GM19351 (cell line): ENCODE results near the gene CHMP3.
"Not testable (repeated sequence)": the region's sequence is repeated elsewhere in the genome, so short reads cannot be mapped to it uniquely, and the experiment has no call there.

Source experiments
- ATAC-seq: cut with Tn5 transposase; IDR thresholded peaks from one replicate; pipeline ENCODE4 v1.9.1; 2021; ENCODE audit warnings: mild to moderate bottlenecking, moderate library complexity; ENCODE audit not compliant: unreplicated experiment

Gene CHMP3

GRCh38 chr2:86512892-86513291 lies 50.4 kb downstream of the CHMP3 start:
- ATAC-seq: no peak

DNA sequence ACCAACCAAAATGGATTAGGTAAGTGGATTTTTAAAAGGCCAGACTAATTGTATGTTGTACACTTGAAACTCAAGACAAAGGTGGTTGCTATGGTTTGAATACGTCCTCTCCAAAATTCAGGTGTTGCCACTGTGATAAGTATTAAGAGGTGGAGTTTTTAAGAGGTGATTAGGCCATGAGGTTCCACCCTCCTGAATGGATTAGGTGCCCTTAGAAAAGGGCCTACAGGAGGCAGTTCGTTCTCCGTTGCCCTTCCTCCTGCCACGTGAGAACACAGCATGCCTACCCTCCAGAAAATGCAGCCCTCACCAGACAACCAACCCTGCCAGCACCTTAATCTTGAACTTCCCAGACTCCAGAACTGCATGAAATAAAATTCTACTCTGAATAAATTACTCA lies 51.2 kb downstream of the CHMP3 start:
- no peak for ATAC-seq

DNA sequence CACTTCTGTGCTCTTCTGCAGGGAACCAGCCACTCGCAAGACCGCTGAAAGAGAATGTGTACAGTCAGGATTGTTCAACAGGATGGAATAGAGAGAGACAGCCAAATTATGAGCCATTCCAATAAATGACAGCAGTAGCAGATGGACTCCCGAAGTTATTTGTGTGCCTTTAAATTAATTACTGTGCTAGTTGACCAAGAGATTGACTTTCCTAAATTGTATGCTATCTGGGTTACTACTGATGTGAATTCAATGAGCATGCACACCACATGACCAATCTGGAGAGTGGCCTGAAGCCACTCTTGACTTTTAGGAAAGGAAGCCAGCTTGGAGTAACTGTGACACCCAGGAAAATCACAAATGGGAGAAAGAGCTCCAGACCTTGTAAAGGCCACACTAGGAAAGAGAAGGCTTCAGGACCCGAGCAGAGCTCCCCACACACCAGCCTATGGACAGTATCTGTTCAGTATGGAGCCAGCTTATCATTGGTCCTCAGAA lies 52.8 kb downstream of the CHMP3 start:
- ATAC-seq: no peak

- no peak for ATAC-seq
These were observed 55.6 kb downstream of the CHMP3 start for GRCh38 chr2:86507600-86507999.

GRCh38 chr2:86500325-86501083 lies 62.7 kb downstream of the CHMP3 start:
- no peak for ATAC-seq

GRCh38 chr2:86499326-86499725 lies 63.9 kb downstream of the CHMP3 start:
- no peak for ATAC-seq

GRCh38 chr2:86498468-86499260 lies 64.6 kb downstream of the CHMP3 start:
- no peak for ATAC-seq

DNA sequence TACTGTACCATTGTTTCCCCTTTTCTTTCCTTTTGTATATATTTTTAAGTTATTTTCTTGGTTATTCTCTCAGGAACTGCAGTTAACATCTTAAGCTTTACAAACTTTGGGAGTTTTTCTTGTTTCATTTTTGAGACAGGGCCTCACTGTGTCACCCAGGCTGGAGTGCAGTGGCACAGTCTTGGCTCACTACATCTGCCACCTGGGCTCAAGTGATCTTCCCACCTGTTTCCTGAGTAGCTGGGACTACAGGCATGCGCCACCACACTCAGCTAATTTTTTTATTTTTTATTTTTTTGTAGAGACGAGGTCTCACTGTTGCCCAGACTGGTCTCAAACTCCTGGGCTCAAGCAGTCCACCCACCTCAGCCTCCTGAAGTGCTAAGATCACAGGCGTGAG lies 66.9 kb downstream of the CHMP3 start:
- ATAC-seq: not testable (repeated sequence)

- ATAC-seq: no peak
These were observed 71.2 kb downstream of the CHMP3 start for GRCh38 chr2:86492048-86492453.

- ATAC-seq: no peak
These were observed 72.2 kb downstream of the CHMP3 start for GRCh38 chr2:86491088-86491487.

GRCh38 chr2:86490245-86490644 lies 73.0 kb downstream of the CHMP3 start:
- no peak for ATAC-seq

- ATAC-seq: no peak
These were observed 73.7 kb downstream of the CHMP3 start for GRCh38 chr2:86489542-86489941.

- ATAC-seq: no peak
These were observed 74.5 kb downstream of the CHMP3 start for GRCh38 chr2:86488561-86489250.

DNA sequence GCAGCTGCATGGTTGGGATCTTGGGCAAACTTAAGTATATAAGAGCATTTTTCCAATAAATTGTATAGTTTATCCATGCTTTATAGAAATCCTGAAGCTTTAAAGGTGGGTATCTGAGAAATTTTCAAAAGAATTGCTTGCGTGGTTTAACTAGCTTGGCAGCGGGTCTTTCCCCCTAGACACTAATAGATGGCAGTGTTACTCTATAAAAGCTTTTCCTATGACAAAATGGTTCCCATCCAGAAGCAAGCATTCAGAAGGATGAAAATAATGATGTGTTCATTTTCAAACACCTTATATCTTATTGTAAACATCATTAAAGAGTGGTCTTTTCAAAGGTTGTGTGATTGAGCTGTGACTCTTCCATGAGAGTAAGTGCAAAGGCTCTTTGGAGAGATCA lies 76.2 kb downstream of the CHMP3 start:
- no peak for ATAC-seq

GRCh38 chr2:86485802-86486201 lies 77.4 kb downstream of the CHMP3 start:
- no peak for ATAC-seq

DNA sequence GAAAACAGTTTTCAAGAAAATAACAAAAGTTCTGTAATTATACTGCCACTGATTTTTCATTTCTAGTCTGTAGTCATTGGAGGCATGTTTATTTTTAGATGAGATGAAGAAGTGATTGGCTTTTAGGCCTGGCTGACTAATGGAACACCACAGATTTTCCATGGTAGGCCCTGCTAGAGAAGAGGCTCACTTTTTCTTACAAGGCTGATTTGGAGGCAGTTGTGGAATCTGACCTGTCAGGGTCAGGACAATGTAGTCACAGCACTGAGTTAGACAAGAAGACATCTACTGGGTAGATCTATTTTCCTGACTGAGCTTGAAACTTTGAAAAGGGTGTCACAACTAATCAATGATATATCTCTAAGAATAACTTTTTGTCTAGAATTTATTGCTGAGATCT lies 78.1 kb downstream of the CHMP3 start:
- ATAC-seq: no peak

DNA sequence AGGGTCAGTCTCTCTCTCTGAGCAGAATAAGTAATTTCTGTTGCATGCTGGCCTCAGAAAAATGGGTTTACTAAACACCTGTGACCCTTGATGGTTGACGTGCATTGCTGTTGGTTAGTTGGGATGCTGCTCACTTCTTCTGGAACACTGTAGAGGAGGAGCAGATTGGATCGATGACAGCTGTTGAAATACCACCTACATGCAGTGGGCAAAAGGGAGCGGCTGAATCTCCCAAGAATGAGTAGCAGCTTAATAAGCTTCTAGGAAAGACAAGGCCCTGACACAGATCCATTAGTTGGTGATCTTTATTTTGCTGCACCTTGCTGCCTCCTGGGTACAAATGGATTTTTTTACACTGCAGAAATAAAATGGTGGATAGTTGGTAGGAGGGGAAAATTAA lies 78.9 kb downstream of the CHMP3 start:
- ATAC-seq: no peak

- no peak for ATAC-seq
These were observed 81.2 kb downstream of the CHMP3 start for GRCh38 chr2:86482034-86482433.

DNA sequence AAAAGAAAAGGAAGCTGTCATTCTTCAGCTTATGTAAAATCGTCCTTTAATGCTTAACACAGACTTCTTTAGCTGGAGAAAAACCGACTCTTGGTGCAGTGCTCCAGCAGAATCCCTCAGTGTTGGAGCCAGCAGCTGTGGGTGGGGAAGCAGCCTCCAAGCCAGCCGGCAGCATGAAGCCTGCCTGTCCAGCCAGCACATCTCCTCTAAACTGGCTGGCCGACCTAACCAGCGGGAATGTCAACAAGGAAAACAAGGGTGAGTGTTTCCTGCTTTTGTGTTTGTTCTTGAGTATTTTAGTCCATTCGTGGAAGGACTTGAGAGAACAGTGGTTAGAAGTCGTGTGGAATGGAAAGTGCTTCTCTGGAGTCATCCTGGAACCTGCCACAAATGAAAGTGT lies 83.1 kb downstream of the CHMP3 start:
- ATAC-seq: no peak

GRCh38 chr2:86477349-86477748 lies 85.9 kb downstream of the CHMP3 start:
- no peak for ATAC-seq

DNA sequence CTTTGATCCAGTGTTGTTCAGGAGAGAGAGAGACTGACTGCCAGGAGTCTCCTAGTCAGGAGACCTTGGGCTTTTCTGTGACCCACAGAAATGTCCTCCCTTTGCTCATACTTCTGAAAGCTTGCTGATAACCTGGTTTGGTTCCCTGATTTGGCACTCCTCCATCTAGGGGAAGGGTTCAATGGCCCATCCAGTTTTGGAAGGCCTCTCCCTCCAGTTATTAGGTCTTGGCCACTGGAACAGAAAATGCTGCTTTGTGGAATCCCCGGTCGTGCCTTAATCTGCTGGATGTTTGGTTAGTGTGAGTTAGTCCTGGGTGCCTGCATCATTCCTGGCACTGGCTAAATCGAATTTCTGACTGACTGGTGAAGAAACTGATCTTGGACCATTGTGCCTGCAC lies 86.3 kb downstream of the CHMP3 start:
- no peak for ATAC-seq

DNA sequence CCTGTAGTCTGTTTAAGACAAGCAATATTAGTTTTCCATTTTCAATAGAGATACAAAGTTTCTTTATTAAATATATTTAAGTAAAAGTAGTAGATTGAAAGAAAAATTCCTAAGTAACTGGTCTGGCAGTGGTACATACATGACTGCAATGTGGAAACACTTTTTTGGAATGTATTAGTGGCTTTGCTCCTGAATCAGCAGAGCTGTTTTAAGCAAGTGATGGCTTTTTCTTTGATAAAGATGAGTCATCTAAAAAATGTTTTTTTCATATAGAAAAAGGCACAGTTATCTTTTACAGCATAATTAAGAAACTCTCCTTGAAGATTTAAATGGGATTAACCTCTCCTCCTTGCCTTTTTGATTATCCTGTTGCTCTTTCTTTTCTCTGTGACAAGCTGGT lies 87.2 kb downstream of the CHMP3 start:
- ATAC-seq: no peak
